Activated CD8-positive, alpha-beta T cell treated with anti-CD3 and anti-CD28 coated beads for 36 hours (primary cell): ENCODE data around the gene LPXN. TPM values are rescaled to one million over a fixed set of nuclear protein-coding genes. Genes with fewer than 3 reads are reported as not detected.
A peak's percentile ranks its signal among the peaks of the same experiment; 100 is the strongest.

Source experiments
- ATAC-seq: fragments of 200-7000 bp; cut with Tn5 transposase; one replicate; pipeline ENCODE4 v1.10.0; 2021; ENCODE audit warnings: mild to moderate bottlenecking, moderate library complexity
- CTCF ChIA-PET: fragments of 350-600 bp; sonication (Branson Sonifier 250); formaldehyde crosslinking; loops from one replicate; lab custom pipeline; 2021; ENCODE audit warnings: antibody characterized with exemption; lab: Charles Lee
- POLR2A ChIA-PET: fragments of 350-600 bp; sonication (Branson Sonifier 250); formaldehyde crosslinking; loops from one replicate; lab custom pipeline; 2021; ENCODE audit warnings: antibody characterized with exemption; lab: Charles Lee
- DNase-seq: peaks from one replicate; pipeline ENCODE4 v3.0.0-alpha.2; 2020
- H3K27ac Mint-ChIP-seq: one replicate; pipeline ENCODE4 v1.8.0; 2021; ENCODE audit warnings: mild to moderate bottlenecking, mixed read lengths
- H3K27me3 Mint-ChIP-seq: one replicate; pipeline ENCODE4 v1.8.0; 2021; ENCODE audit warnings: mixed read lengths
- H3K36me3 Mint-ChIP-seq: one replicate; pipeline ENCODE4 v1.8.0; 2021; ENCODE audit warnings: low read depth, mixed read lengths
- H3K4me1 Mint-ChIP-seq: one replicate; pipeline ENCODE4 v1.8.0; 2021; ENCODE audit warnings: low read depth, mixed read lengths
- H3K4me3 Mint-ChIP-seq: one replicate; pipeline ENCODE4 v1.8.0; 2021; ENCODE audit warnings: mild to moderate bottlenecking, moderate library complexity, mixed read lengths
- H3K9me3 Mint-ChIP-seq: one replicate; pipeline ENCODE4 v1.8.0; 2021; ENCODE audit warnings: mixed read lengths
- intact Hi-C: fragments of 100-400 bp; cut with micrococcal nuclease; formaldehyde crosslinking; loops from one replicate; pipeline ENCODE4 v1.10.0; 2022
- total RNA-seq, 2 experiments: library from RNA; stranded (reverse); gene quantifications; one replicate each; pipeline ENCODE4 v1.2.3, GENCODE V29; 2021
- TF ChIP-seq, protein P1 (sequence below): fragments of 200-600 bp; IDR thresholded peaks from one replicate; pipeline ENCODE4 v1.8.0; 2022; ENCODE audit warnings: antibody characterized with exemption, mild to moderate bottlenecking

The LPXN gene
- total RNA-seq, 2 experiments from 2014 or later, result 139 TPM

DNA sequence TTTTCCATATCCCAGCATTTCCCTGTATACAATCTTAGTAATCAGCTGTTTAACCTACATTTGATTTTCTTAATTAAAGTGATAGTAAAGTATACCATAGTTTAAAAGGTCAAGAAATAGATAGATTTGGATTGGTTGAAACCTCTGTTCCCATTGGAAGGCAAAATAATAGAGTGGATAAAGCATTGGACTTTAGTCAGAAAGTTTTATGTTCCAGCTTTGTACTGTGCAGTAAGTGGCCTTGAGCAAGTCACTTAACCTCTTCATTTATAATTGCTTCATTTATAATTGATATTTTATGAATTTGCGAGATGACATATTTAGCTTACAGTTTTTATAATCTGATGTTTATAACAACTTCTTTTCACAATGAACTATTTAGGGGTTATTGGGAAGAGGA is 6.8 kb upstream of the LPXN start:
- H3K4me1 Mint-ChIP-seq, result peaks cover 51% of the 10 kb centered on the region

DNA sequence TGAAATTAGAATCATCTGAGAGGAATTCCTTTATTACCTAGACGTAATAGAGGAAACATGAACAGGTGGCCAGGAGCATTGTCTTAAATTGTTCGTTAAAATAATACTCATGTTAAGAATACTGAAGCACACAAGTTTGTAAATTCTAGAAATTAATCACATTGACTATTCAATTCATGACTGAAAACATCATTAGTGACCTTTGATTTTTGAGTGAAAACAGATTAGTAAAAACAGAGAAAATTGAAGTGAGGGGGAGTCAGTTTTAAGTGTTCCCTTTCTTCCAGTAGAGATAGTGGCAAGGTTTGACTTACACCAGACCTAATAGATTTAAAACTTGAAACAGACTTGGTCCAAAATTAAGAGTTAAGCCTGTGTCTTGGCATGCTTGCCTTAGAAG is 4.7 kb upstream of the LPXN start:
- intact Hi-C loops, result no loop called here

More for the DNA sequence above, 6.8 kb upstream of the LPXN start:
- H3K27ac Mint-ChIP-seq, result no peak overlapping the region
- no peaks in the 10 kb centered on the region for H3K27me3 Mint-ChIP-seq
- ChIA-PET POLR2A (interaction anchor here (0.6 to 1.2 kb wide), 3 partner anchors 8 to 19 kb away, joined by 3 to 4 read pairs (median 4); no protein-coding TSS in a partner anchor), CTCF (interaction anchor here (0.7 to 2.0 kb wide), 3 partner anchors 15 to 47 kb away, joined by 3 to 9 read pairs (median 3); no protein-coding TSS in a partner anchor)
- H3K9me3 Mint-ChIP-seq, result no peaks in the 10 kb centered on the region
- peaks cover 49% of the 10 kb centered on the region for H3K36me3 Mint-ChIP-seq
- peak overlapping the region; percentile 19 for H3K4me3 Mint-ChIP-seq
- ATAC-seq (no peak), DNase-seq (no peak)
- intact Hi-C loops, result no loop called here
- TF ChIP-seq, protein P1, sequence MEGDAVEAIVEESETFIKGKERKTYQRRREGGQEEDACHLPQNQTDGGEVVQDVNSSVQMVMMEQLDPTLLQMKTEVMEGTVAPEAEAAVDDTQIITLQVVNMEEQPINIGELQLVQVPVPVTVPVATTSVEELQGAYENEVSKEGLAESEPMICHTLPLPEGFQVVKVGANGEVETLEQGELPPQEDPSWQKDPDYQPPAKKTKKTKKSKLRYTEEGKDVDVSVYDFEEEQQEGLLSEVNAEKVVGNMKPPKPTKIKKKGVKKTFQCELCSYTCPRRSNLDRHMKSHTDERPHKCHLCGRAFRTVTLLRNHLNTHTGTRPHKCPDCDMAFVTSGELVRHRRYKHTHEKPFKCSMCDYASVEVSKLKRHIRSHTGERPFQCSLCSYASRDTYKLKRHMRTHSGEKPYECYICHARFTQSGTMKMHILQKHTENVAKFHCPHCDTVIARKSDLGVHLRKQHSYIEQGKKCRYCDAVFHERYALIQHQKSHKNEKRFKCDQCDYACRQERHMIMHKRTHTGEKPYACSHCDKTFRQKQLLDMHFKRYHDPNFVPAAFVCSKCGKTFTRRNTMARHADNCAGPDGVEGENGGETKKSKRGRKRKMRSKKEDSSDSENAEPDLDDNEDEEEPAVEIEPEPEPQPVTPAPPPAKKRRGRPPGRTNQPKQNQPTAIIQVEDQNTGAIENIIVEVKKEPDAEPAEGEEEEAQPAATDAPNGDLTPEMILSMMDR, result no peak

DNA sequence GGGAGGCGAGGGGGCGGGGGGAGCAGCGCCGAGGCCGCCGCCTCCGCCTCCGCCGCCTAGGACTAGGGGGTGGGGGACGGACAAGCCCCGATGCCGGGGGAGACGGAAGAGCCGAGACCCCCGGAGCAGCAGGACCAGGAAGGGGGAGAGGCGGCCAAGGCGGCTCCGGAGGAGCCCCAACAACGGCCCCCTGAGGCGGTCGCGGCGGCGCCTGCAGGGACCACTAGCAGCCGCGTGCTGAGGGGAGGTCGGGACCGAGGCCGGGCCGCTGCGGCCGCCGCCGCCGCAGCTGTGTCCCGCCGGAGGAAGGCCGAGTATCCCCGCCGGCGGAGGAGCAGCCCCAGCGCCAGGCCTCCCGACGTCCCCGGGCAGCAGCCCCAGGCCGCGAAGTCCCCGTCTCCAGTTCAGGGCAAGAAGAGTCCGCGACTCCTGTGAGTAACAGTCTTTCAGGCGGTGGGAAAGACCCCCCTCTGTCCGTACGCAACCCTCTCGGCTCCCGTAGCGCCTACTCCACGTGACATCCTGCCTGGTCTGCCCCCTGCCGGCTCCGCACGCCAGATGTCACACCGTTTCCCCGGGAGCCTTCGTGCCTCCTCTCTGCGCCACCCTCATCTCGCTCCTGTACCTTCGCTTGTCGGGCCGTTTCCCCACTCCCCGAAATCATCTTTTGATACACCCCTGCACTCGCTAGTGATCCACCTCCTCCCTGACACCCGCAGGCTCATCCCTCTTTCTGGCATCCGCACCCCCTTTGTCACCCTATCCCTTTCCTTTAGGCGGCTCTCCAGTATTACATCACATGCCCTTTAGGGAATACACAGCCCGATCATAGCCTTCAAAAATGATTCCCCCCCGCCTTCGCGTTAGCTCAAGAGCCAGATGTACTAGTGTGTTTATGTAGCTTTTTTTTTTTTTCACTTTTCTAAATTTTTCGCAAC is 3.8 kb upstream of the LPXN start:
- intact Hi-C loops, result loop anchor here (5.0 to 10.0 kb wide), 4 partner anchors 43 to 915 kb away; partner anchors contain the start of genes CNTF and ZDHHC5
- POLR2A ChIA-PET, result interaction anchor here (1.0 to 9.1 kb wide), 5 partner anchors 13 to 27 kb away, joined by 3 to 69 read pairs (median 11); no protein-coding TSS in a partner anchor
- TF ChIP-seq, protein P1, result peak; percentile 67
- no peaks in the 10 kb centered on the region for H3K9me3 Mint-ChIP-seq
- CTCF ChIA-PET, result interaction anchor here (1.0 to 5.3 kb wide), 3 partner anchors 11 to 16 kb away, joined by 3 to 31 read pairs (median 4); no protein-coding TSS in a partner anchor
- DNase-seq, result peak; percentile 96
- peaks cover 36% of the 10 kb centered on the region for H3K4me1 Mint-ChIP-seq
- H3K27ac Mint-ChIP-seq, result peak overlapping the region; percentile 100
- peaks cover 43% of the 10 kb centered on the region for H3K36me3 Mint-ChIP-seq
- no peaks in the 10 kb centered on the region for H3K27me3 Mint-ChIP-seq
- H3K4me3 Mint-ChIP-seq, result peak overlapping the region; percentile 93
- ATAC-seq, result peak; percentile 29

More for the DNA sequence above, 4.7 kb upstream of the LPXN start:
- DNase-seq (no peak), ATAC-seq (no peak)
- ChIA-PET CTCF (interaction anchor here (1.0 to 1.2 kb wide), 2 partner anchors 12 to 16 kb away, joined by 3 to 4 read pairs; no protein-coding TSS in a partner anchor), POLR2A (interaction anchor here (1.0 to 9.1 kb wide), 6 partner anchors 12 to 26 kb away, joined by 3 to 69 read pairs (median 8); no protein-coding TSS in a partner anchor)
- no peaks in the 10 kb centered on the region for H3K9me3 Mint-ChIP-seq
- TF ChIP-seq, protein P1, result no peak
- H3K27me3 Mint-ChIP-seq, result no peaks in the 10 kb centered on the region
- H3K36me3 Mint-ChIP-seq, result peaks cover 37% of the 10 kb centered on the region
- peaks cover 41% of the 10 kb centered on the region for H3K4me1 Mint-ChIP-seq
- H3K4me3 Mint-ChIP-seq, result peak overlapping the region; percentile 93
- peak overlapping the region; percentile 100 for H3K27ac Mint-ChIP-seq

DNA sequence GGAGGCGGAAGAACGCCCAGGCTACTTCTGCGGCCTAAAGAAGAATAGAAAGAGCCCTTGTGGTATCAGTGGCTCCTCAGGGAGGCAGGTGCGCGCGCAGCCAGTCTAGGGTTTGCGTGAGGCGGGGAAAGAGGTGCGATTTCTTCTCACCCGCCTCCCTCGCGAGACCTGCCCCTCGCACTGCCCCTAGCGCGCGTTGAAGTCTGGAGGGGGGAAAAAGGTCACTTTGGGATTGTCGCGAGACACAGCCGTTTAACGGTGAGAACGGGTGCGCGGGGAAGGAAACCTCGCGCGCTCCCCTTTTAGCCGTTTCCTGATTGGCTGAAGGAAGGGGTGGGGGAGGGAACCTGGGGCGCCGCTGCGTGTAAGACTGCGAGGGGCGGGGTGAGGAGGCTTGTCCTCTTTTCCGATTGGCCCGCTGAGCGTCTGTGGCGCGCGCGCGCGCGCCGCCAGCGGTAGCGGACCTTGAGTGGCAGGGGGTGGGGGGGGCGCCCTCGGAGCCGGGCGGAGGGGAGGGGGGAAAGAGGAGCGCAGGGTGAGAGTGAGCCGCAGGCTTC is 3.1 kb upstream of the LPXN start, which contains the start of gene ZFP91:
Gene ZFP91 (plus strand): TSS at position 429 of the 557 bp plus-strand sequence. CDS start 219 bp downstream, outside the sequence.
- ChIA-PET CTCF (interaction anchor here (5.3 kb wide), 1 partner anchor 11 kb away, joined by 31 read pairs; no protein-coding TSS in a partner anchor), POLR2A (interaction anchor here (0.6 to 9.1 kb wide), 10 partner anchors 13 to 819 kb away, joined by 3 to 69 read pairs (median 6); no protein-coding TSS in a partner anchor)
- H3K27me3 Mint-ChIP-seq, result no peaks in the 10 kb centered on the region
- ATAC-seq (peak; percentile 60), DNase-seq (peak; percentile 99)
- H3K4me1 Mint-ChIP-seq, result peaks cover 31% of the 10 kb centered on the region
- H3K27ac Mint-ChIP-seq, result peak within 1 kb of the TSS; percentile 100
- peaks cover 45% of the 10 kb centered on the region for H3K36me3 Mint-ChIP-seq
- intact Hi-C loops, result loop anchor here (5.0 to 10.0 kb wide), 4 partner anchors 44 to 914 kb away; partner anchors contain the start of genes CNTF and ZDHHC5
- H3K4me3 Mint-ChIP-seq, result peak within 1 kb of the TSS; percentile 93
- no peaks in the 10 kb centered on the region for H3K9me3 Mint-ChIP-seq
- TF ChIP-seq, protein P1, result no peak
